Spleen (tissue), 11 donors: ENCODE data around the gene LRRC55. TPM values are rescaled to one million over a fixed set of nuclear protein-coding genes. Genes with fewer than 3 reads are reported as not detected.

Experiments
- DNase-seq: peaks from one replicate; pipeline ENCODE4 v3.0.0-alpha.2; 2020
- H3K27ac ChIP-seq, 8 donors: fragments of 200-600 bp; sonication (generic) in 7 of 8; 1 replicate in 4 of 8; 2 replicates in 4 of 8; pipeline versions ENCODE4 v1.5.0 to v1.8.0; 2016 to 2021; ENCODE audit warnings: inconsistent platforms in 4 of 8, mild to moderate bottlenecking in 4 of 8, moderate library complexity in 1 of 8
- H3K27me3 ChIP-seq, 7 donors: fragments of 200-600 bp; sonication (generic) in 6 of 7; replicated peaks in 1 of 7; 1 replicate in 4 of 7; 2 replicates in 3 of 7; pipeline versions ENCODE4 v1.5.0 to v1.8.0; 2016 to 2021; ENCODE audit warnings: inconsistent platforms in 3 of 7, mild to moderate bottlenecking in 1 of 7
- H3K36me3 ChIP-seq, 6 donors: fragments of 200-600 bp; sonication (generic) in 5 of 6; 1 replicate in 4 of 6; 2 replicates in 2 of 6; pipeline versions ENCODE4 v1.5.0 to v1.8.0; 2016 to 2021; ENCODE audit warnings: inconsistent platforms in 2 of 6
- H3K4me1 ChIP-seq, 6 donors: fragments of 200-600 bp; sonication (generic) in 5 of 6; 1 replicate in 3 of 6; 2 replicates in 3 of 6; pipeline versions ENCODE4 v1.5.0 to v1.8.0; 2016 to 2021; ENCODE audit warnings: inconsistent platforms in 3 of 6
- H3K4me3 ChIP-seq, 8 donors: fragments of 200-600 bp; sonication (generic) in 7 of 8; 1 replicate in 4 of 8; 2 replicates in 4 of 8; pipeline versions ENCODE4 v1.5.0 to v1.8.0; 2016 to 2021; ENCODE audit warnings: inconsistent platforms in 4 of 8, mild to moderate bottlenecking in 4 of 8, moderate library complexity in 2 of 8
- H3K9me3 ChIP-seq, 8 donors: fragments of 200-600 bp; sonication (generic) in 7 of 8; 1 replicate in 4 of 8; 2 replicates in 4 of 8; pipeline versions ENCODE4 v1.5.0 to v1.8.0; 2016 to 2021; ENCODE audit warnings: inconsistent platforms in 4 of 8
- CTCF ChIP-seq, 11 experiments: fragments of 200-600 bp in 7 of 11; fragments of 450-650 bp in 4 of 11; sonication (generic) in 4 of 11; IDR thresholded peaks in 8 of 11; conservative IDR thresholded peaks in 3 of 11; 1 replicate in 7 of 11; 2 replicates in 4 of 11; pipeline versions ENCODE4 v1.4.0 to v1.8.0; 2016 to 2021; ENCODE audit warnings: antibody characterized with exemption in 11 of 11, inconsistent platforms in 4 of 11, mild to moderate bottlenecking in 1 of 11
- POLR2A ChIP-seq, 3 donors: fragments of 450-650 bp; IDR thresholded peaks; one replicate each; pipeline ENCODE4 v1.5.1; 2017; ENCODE audit warnings: antibody characterized with exemption in 3 of 3, mild to moderate bottlenecking in 1 of 3
- POLR2AphosphoS5 ChIP-seq, 3 donors: sonication (generic); formaldehyde crosslinking; IDR thresholded peaks; one replicate each; pipeline ENCODE4 v1.5.1; 2017; ENCODE audit warnings: antibody characterized with exemption in 3 of 3
- WGBS, 5 donors: extraction: QIAGEN DNeasy Blood & Tissue Kit in 3 of 5; methylation state at CpG; one replicate each; pipeline versions ENCODE4 v1.1.5 to v1.1.7; 2013 to 2018; 5-methylcytosine and 5-hydroxymethylcytosine counted together
- intact Hi-C: fragments of 100-400 bp; cut with DNase I; formaldehyde crosslinking; loops from one replicate; pipeline ENCODE4 v1.15.0; 2023; ENCODE audit warnings: low total_unique reads
- polyA plus RNA-seq, 3 donors: library from polyadenylated mRNA; stranded (reverse); fragments of 200-250 nt; gene quantifications; one replicate each; pipeline ENCODE4 v1.2.1, GENCODE V29; 2013
- total RNA-seq, 7 donors: library from RNA; depleted of rRNA in 3 of 7; stranded (reverse); fragments of >200 nt in 3 of 7; fragmentation: NEBNext Ultra II Directional in 4 of 7; extraction: Animal tissue kit (Norgen Biotek cat#: 25700) in 4 of 7; gene quantifications; one replicate each; pipeline versions ENCODE4 v1.1.0 to v1.2.1, GENCODE V29; 2016 to 2021
- donor health status: healthy with polysubstance abuse.
- donor health status: DM: no; HTN: no; CAD: no; lungs with moderate emphysema.
- donor health status: DM: no; HTN: no; CAD: no.
- donor health status: Bipolar disorder and iron deficiency.
- donor health status: healthy.
- donor health status: DM: no; HTN: no; CAD: no.
- donor health status: DM: yes; HTN: yes; CAD: no.

Gene LRRC55
- total and polyA plus RNA-seq, 10 donors: 0.03 to 1.5 (median 0.54) TPM; not detected in 1

GRCh38 chr11:57213342-57214097, 31.8 kb downstream of the LRRC55 start:
- TF ChIP-seq POLR2A (IDR thresholded peaks at IDR 0.05): no peak
- TF ChIP-seq POLR2AphosphoS5 (IDR thresholded peaks at IDR 0.05): no peak
- no peak for TF ChIP-seq CTCF (IDR thresholded peaks at IDR 0.05 in 8 of 11, conservative IDR thresholded peaks at IDR 0.05 in 3 of 11)
- peaks cover 0 to 9% (median 0%) of the 10 kb centered on the region in 7 donors for H3K27me3 ChIP-seq
- H3K9me3 ChIP-seq: no peaks in the 10 kb centered on the region
- WGBS, 5 donors: 13 to 23% (median 14%) methylated on average over 9 of the region's 9 CpGs
- H3K4me3 ChIP-seq: peak overlapping the region in 1 of 8 donors; percentile 23
- no peaks in the 10 kb centered on the region for H3K36me3 ChIP-seq
- intact Hi-C loops: no loop called here
- DNase-seq: no peak
- peak overlapping the region; percentile 57 to 87 (median 76) for H3K27ac ChIP-seq
- H3K4me1 ChIP-seq: peaks cover 0 to 53% (median 30%) of the 10 kb centered on the region in 6 donors

- intact Hi-C loops: no loop called here
- H3K27ac ChIP-seq: peak overlapping the region in 5 of 8 donors; percentile 48 to 87 (median 79)
- no peaks in the 10 kb centered on the region for H3K36me3 ChIP-seq
- H3K4me3 ChIP-seq: no peak overlapping the region
- no peak for TF ChIP-seq POLR2AphosphoS5 (IDR thresholded peaks at IDR 0.05)
- TF ChIP-seq CTCF (IDR thresholded peaks at IDR 0.05 in 8 of 11, conservative IDR thresholded peaks at IDR 0.05 in 3 of 11): no peak
- no peak for TF ChIP-seq POLR2A (IDR thresholded peaks at IDR 0.05)
- peaks cover 0 to 59% (median 33%) of the 10 kb centered on the region in 6 donors for H3K4me1 ChIP-seq
- no peaks in the 10 kb centered on the region for H3K9me3 ChIP-seq
- peaks cover 0 to 9% (median 0%) of the 10 kb centered on the region in 7 donors for H3K27me3 ChIP-seq
- 35 to 67% (median 57%) methylated on average over 2 of the region's 2 CpGs for WGBS, 5 donors
- DNase-seq: no peak
Observed at GRCh38 chr11:57214098-57214417, 32.3 kb downstream of the LRRC55 start.

- Histone ChIP-seq H3K36me3 (no peaks in the 10 kb centered on the region), H3K9me3 (no peaks in the 10 kb centered on the region), H3K4me3 (no peak overlapping the region), H3K4me1 (peaks cover 2 to 63% (median 37%) of the 10 kb centered on the region in 6 donors), H3K27ac (peak overlapping the region in 4 of 8 donors; percentile 74 to 87 (median 80)), H3K27me3 (peaks cover 0 to 9% (median 0%) of the 10 kb centered on the region in 7 donors)
- no peak for TF ChIP-seq POLR2AphosphoS5 (IDR thresholded peaks at IDR 0.05)
- TF ChIP-seq POLR2A (IDR thresholded peaks at IDR 0.05): no peak
- no peak for TF ChIP-seq CTCF (IDR thresholded peaks at IDR 0.05 in 8 of 11, conservative IDR thresholded peaks at IDR 0.05 in 3 of 11)
- DNase-seq: no peak
- intact Hi-C loops: no loop called here
- WGBS, 5 donors: 56 to 89% (median 80%) methylated on average over 3 of the region's 3 CpGs
Observed at GRCh38 chr11:57214494-57214893, 32.7 kb downstream of the LRRC55 start.

GRCh38 chr11:57216463-57216862, 34.7 kb downstream of the LRRC55 start:
- no peaks in the 10 kb centered on the region for H3K9me3 ChIP-seq
- intact Hi-C loops: no loop called here
- H3K4me3 ChIP-seq: no peak overlapping the region
- peaks cover 0 to 8% (median 0%) of the 10 kb centered on the region in 7 donors for H3K27me3 ChIP-seq
- 66 to 78% (median 72%) methylated on average over 4 of the region's 4 CpGs for WGBS, 5 donors
- DNase-seq: no peak
- peak overlapping the region in 7 of 8 donors; percentile 10 to 66 (median 39) for H3K27ac ChIP-seq
- peaks cover 5 to 60% (median 29%) of the 10 kb centered on the region in 6 donors for H3K4me1 ChIP-seq
- no peak for TF ChIP-seq POLR2A (IDR thresholded peaks at IDR 0.05)
- TF ChIP-seq POLR2AphosphoS5 (IDR thresholded peaks at IDR 0.05): no peak
- no peak for TF ChIP-seq CTCF (IDR thresholded peaks at IDR 0.05 in 8 of 11, conservative IDR thresholded peaks at IDR 0.05 in 3 of 11)
- no peaks in the 10 kb centered on the region for H3K36me3 ChIP-seq
